Measurements from ENCODE around the gene PES1. TPM values are rescaled to one million over a fixed set of nuclear protein-coding genes. Genes with fewer than 3 reads are reported as not detected.

The PES1 gene
- total RNA-seq, 1 experiment from 2014 or later = 111 TPM

DNA sequence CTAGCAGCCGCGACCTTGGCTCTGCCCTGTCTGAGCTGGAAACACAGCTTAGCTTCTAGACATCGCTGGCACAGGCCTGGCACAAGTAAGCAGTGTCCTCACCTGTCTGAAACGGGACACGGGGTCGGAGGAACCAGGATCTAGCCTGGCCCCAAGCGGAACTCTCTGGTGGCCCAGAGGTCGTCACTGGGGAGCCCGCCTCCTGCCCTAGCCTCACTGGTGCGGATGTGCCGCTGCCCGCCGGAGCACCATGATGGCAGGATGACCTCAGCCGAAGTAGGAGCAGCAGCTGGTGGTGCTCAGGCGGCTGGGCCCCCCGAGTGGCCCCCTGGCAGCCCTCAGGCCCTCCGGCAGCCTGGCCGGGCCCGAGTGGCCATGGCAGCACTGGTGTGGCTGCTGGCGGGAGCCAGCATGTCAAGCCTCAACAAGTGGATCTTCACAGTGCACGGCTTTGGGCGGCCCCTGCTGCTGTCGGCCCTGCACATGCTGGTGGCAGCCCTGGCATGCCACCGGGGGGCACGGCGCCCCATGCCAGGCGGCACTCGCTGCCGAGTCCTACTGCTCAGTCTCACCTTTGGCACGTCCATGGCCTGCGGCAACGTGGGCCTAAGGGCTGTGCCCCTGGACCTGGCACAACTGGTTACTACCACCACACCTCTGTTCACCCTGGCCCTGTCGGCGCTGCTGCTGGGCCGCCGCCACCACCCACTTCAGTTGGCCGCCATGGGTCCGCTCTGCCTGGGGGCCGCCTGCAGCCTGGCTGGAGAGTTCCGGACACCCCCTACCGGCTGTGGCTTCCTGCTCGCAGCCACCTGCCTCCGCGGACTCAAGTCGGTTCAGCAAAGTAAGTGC lies 44.7 kb upstream of the PES1 start:
- CTCF ChIA-PET = interaction anchor here (1.0 to 3.7 kb wide), 2 partner anchors 47 to 118 kb away, joined by 3 to 25 read pairs; no protein-coding TSS in a partner anchor
- Histone ChIP-seq H3K4me1 (ENCODE audit: control insufficient read depth, insufficient read depth, low read length) (peaks cover 10% of the 10 kb centered on the region; the same call in 1 of the 2 replicates), H3K27me3 (ENCODE audit: control insufficient read depth, insufficient read depth, low read length) (no peaks in the 10 kb centered on the region), H3K36me3 (ENCODE audit: control insufficient read depth, insufficient read depth, low read length) (no peaks in the 10 kb centered on the region; the same call in 1 of the 2 replicates), H3K27ac (ENCODE audit: low read length) (peak overlapping the region; percentile 75), H3K9me3 (ENCODE audit: control insufficient read depth, insufficient read depth, low read depth, low read length) (no peaks in the 10 kb centered on the region), H3K4me3 (ENCODE audit: low read depth in 2 of 2, low read length in 2 of 2) (peak overlapping the region; percentile 60 to 73)
- no peak for TF ChIP-seq POLR2AphosphoS5 (IDR thresholded peaks at IDR 0.05; ENCODE audit: low read depth, low read length)
- no peak for TF ChIP-seq SIN3A (IDR thresholded peaks at IDR 0.05; ENCODE audit: borderline replicate concordance, insufficient read depth, low read depth, low read length)
- TF ChIP-seq, protein P1, sequence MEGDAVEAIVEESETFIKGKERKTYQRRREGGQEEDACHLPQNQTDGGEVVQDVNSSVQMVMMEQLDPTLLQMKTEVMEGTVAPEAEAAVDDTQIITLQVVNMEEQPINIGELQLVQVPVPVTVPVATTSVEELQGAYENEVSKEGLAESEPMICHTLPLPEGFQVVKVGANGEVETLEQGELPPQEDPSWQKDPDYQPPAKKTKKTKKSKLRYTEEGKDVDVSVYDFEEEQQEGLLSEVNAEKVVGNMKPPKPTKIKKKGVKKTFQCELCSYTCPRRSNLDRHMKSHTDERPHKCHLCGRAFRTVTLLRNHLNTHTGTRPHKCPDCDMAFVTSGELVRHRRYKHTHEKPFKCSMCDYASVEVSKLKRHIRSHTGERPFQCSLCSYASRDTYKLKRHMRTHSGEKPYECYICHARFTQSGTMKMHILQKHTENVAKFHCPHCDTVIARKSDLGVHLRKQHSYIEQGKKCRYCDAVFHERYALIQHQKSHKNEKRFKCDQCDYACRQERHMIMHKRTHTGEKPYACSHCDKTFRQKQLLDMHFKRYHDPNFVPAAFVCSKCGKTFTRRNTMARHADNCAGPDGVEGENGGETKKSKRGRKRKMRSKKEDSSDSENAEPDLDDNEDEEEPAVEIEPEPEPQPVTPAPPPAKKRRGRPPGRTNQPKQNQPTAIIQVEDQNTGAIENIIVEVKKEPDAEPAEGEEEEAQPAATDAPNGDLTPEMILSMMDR (IDR thresholded peaks at IDR 0.05) = no peak; the same call in 1 of the 2 replicates
- TF ChIP-seq TCF7L2 (IDR thresholded peaks at IDR 0.05; ENCODE audit: low read depth, low read length) = no peak
- TF ChIP-seq, protein P2, sequence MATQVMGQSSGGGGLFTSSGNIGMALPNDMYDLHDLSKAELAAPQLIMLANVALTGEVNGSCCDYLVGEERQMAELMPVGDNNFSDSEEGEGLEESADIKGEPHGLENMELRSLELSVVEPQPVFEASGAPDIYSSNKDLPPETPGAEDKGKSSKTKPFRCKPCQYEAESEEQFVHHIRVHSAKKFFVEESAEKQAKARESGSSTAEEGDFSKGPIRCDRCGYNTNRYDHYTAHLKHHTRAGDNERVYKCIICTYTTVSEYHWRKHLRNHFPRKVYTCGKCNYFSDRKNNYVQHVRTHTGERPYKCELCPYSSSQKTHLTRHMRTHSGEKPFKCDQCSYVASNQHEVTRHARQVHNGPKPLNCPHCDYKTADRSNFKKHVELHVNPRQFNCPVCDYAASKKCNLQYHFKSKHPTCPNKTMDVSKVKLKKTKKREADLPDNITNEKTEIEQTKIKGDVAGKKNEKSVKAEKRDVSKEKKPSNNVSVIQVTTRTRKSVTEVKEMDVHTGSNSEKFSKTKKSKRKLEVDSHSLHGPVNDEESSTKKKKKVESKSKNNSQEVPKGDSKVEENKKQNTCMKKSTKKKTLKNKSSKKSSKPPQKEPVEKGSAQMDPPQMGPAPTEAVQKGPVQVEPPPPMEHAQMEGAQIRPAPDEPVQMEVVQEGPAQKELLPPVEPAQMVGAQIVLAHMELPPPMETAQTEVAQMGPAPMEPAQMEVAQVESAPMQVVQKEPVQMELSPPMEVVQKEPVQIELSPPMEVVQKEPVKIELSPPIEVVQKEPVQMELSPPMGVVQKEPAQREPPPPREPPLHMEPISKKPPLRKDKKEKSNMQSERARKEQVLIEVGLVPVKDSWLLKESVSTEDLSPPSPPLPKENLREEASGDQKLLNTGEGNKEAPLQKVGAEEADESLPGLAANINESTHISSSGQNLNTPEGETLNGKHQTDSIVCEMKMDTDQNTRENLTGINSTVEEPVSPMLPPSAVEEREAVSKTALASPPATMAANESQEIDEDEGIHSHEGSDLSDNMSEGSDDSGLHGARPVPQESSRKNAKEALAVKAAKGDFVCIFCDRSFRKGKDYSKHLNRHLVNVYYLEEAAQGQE (IDR thresholded peaks at IDR 0.05; ENCODE audit: insufficient read depth in 1 of 2, low read depth in 2 of 2, low read length in 1 of 2) = no peak
- DNase-seq (ENCODE audit: low read depth, low spot score) = no peak
- peak; percentile 43 for ATAC-seq
- BruUV-seq (replicated peaks) = no TSS peak
- in situ Hi-C loops (cut with HindIII; ENCODE audit: low pct_unique_long_range_greater_than_20kb, low sequenced_read_pairs) (no loop called here), intact Hi-C loops (cut with micrococcal nuclease; ENCODE audit: unreplicated experiment) (no loop called here)
- POLR2A ChIA-PET = no interaction called here

DNA sequence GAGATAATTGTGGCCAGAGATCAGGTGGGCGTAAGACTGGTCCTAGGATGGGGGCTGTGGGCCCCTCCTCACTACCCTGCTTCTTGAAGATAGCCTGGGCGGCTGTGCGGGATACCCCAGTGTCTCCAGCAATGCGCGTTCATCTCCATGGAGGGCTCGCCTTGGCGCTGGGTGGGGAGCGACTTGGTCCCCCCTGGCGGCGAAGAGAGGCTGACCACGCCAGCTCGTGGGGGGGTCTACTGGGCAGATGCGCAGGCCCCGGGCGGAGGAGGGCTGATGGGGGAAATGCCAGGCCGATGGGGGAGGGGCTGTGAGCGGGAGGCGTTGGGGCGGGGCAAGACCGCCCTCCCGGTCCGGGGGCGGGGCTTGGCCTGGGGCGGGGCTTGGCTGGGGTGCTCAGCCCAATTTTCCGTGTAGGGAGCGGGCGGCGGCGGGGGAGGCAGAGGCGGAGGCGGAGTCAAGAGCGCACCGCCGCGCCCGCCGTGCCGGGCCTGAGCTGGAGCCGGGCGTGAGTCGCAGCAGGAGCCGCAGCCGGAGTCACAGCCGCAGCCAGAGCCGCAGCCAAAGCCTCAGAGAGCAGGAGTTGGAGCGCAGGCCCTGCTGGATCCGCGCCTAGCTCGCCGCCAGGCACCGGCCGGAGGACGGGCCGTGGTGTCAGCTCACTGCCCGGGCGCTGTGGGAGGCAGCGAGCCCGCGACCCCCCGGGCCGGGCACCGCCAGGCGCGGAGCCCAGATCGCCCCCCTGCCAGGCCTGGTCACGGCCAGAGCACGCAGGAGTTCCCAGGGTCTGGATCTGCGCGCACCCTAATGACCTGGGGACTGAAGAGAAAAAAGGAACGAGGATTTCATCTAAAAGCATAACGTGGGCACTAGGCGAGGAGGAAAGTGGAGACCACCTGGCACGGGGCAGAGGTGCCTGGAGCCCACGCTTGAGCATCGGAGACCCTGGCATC lies 43.8 kb upstream of the PES1 start, which contains the start of gene SLC35E4:
TSS of gene SLC35E4 (plus strand) at position 509 of the 953 bp plus-strand sequence. CDS start 670 bp downstream, outside the sequence.
- POLR2A ChIA-PET = interaction anchor here (0.6 kb wide), 1 partner anchor 59 kb away, joined by 7 read pairs; the partner anchor contains the start of gene OSBP2
- Histone ChIP-seq H3K9me3 (ENCODE audit: control insufficient read depth, insufficient read depth, low read depth, low read length) (no peaks in the 10 kb centered on the region), H3K4me1 (ENCODE audit: control insufficient read depth, insufficient read depth, low read length) (peaks cover 10% of the 10 kb centered on the region; the same call in 1 of the 2 replicates), H3K27ac (ENCODE audit: low read length) (peak within 1 kb of the TSS; percentile 75), H3K27me3 (ENCODE audit: control insufficient read depth, insufficient read depth, low read length) (no peaks in the 10 kb centered on the region), H3K4me3 (ENCODE audit: low read depth in 2 of 2, low read length in 2 of 2) (peak within 1 kb of the TSS; percentile 60 to 73), H3K36me3 (ENCODE audit: control insufficient read depth, insufficient read depth, low read length) (no peaks in the 10 kb centered on the region; the same call in 1 of the 2 replicates)
- CTCF ChIA-PET = interaction anchor here (0.5 to 3.7 kb wide), 6 partner anchors 30 to 286 kb away, joined by 3 to 25 read pairs (median 3); partner anchors contain the start of gene DUSP18
- in situ Hi-C loops (cut with HindIII; ENCODE audit: low pct_unique_long_range_greater_than_20kb, low sequenced_read_pairs) (no loop called here), intact Hi-C loops (cut with micrococcal nuclease; ENCODE audit: unreplicated experiment) (no loop called here)
- peak; percentile 89 for ATAC-seq
- no peak for DNase-seq (ENCODE audit: low read depth, low spot score)
- BruUV-seq (replicated peaks) = no TSS peak
- TF ChIP-seq, protein P1 (IDR thresholded peaks at IDR 0.05) = no peak
- TF ChIP-seq SIN3A (IDR thresholded peaks at IDR 0.05; ENCODE audit: borderline replicate concordance, insufficient read depth, low read depth, low read length) = no peak
- no peak for TF ChIP-seq TCF7L2 (IDR thresholded peaks at IDR 0.05; ENCODE audit: low read depth, low read length)
- TF ChIP-seq, protein P2 (IDR thresholded peaks at IDR 0.05; ENCODE audit: insufficient read depth in 1 of 2, low read depth in 2 of 2, low read length in 1 of 2) = no peak
- TF ChIP-seq POLR2AphosphoS5 (IDR thresholded peaks at IDR 0.05; ENCODE audit: low read depth, low read length) = no peak
